ENCODE measurements around the gene RING1.

Gene RING1

DNA sequence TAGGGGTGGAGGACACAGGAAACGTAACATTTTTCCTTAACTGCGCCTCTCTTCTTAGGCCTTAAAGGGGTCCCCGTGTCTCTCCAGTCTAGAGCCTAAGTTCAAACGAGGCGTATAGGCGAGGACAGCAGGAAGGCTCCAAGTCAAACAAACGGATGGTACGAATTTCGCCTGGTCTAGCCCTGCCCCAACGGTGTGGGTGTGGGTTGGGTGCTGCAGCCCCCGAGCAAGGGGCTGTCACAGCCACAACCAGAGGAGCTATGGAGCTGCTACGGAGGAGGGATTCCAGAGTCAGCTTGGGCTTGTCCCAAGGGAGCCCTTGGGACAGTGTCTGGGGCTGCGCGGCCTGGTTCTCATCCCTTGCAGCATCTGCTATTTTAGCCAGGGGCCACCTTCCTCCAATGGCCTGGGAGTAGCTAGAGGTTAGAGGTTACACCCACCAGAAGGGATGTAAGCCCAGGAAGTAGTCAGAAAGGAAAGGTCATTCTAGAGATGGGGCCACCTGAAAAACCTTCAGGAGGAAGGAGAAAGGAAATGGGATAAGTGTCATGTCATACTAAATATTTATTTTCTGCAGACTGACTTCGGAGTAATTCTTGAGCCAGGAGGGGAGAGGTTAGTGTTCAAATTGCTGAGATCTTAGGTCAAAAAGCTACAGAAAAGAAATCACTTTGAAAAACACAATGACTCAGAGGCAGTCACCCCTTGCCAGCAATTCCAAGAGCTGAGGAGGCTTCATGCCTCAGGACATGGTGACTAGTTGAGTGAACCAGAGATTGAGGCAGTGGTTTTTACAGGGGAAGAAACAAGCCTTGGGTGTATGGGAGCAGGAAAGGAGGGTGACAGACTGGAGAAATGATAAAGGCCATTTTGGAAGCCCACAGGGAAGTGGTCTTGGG, 41.7 kb downstream of the RING1 start:
- DNase-seq: no peak

DNA sequence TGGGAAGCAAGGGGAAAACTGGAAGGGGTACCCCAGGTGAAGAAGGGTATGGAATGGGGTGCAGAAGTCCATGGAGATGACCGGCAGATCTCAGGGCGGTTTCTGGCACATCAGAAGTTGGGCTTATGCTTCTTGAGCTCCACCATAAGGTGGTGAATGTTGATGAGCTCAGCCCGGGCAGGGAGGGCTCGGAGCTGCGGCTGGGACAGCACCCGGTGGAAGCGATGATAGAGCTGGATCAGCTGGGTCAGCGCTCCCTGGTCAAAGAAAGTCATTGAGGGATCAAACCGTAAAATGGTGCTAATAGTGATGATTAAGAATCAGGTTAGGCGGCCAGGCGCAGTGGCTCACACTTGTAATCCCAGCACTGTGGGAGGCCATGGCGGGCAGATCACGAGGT, 42.4 kb downstream of the RING1 start:
- no peak for DNase-seq

DNA sequence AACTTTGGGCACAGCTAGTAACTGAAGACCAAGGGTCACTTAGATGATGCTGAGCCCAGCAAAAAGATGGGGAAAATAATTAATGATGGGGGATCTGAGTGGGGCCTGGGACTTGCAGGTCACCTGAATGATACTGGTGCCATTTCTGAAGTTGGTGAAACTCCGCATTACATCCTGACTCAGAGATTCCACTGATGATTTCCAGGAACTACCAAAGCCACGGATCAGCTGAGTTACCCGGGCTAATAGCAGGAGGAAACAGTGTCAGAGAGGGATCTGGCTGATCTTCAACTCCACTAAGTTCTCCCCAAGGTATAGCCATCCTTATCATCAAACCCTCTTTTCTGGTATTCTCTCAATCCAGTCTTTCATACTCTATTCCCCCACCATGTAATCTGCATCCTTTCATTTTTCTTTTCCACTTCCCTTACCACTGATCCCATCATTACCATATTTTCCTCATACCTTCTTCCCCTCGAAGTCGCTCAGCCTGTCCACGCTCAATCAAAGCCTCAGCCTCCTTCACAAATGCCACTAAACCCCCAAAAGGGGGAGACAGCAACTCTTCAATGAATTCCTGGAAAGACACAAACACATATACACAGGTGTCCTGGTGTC, 43.2 kb downstream of the RING1 start:
- no peak for DNase-seq

DNA sequence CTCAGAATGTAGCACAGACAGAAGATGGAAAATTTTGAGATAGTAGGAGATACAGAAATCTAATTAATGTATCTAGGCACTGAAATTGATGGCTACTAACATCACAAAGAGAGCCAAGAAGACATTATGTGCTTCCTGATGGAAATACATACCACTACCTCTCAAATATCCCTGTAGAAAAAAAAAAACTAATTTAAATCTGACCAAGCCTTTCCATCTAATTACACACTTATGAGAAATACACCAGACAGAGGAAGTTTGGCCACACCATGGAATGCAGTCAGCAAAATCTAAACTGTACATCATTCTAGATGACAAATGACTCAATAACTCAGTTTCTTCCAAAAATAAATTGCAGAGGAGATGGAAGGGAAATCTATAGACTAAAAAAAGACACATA, 44.5 kb downstream of the RING1 start:
- DNase-seq: no peak

DNA sequence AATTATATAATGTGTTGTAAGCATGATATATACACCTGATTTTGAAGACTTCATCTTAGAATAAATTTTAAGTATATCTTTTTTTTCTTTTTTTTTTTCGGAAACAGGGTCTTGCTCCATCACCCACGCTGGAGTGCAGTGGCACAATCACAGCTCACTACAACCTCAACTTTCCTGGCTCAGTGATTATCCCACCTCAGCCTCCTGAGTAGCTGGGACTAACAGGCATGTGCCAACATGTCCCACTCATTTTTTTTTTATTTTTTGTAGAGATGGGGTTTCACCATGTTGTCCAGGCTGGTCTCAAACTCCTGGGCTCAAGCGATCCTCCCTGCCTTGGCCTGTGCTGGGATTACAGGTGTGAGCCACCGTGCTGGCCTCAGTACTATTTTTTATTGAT, 46.3 kb downstream of the RING1 start:
- DNase-seq: no peak

DNA sequence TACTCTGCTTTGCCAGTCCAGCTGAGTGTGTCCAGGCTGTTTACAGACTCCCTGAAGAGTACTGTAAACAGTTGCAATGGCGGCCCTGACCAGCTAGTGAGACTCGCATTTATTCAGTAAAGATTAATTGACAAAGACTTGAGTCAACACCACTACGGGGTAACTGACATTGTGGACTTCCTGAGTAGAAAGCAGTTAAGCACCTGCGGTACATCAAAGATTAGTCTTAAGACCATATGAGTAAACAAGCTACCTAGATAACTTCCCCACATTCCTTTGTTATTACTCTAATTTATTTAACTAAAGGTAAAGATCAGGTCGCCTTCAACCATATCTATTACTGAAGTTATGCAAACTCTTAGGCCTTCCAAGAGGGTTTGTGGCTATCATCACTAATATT, 50.7 kb downstream of the RING1 start:
- DNase-seq: no peak
